Spleen (tissue), 11 donors: ENCODE measurements around the gene SDC3. TPM values are rescaled to one million over a fixed set of nuclear protein-coding genes. Genes with fewer than 3 reads are reported as not detected.

ENCODE experiments used
- DNase-seq: peaks from one replicate; pipeline ENCODE4 v3.0.0-alpha.2; 2020
- H3K27ac ChIP-seq, 8 donors: fragments of 200-600 bp; sonication (generic) in 7 of 8; 1 replicate in 4 of 8; 2 replicates in 4 of 8; pipeline versions ENCODE4 v1.5.0 to v1.8.0; 2016 to 2021; ENCODE audit warnings: inconsistent platforms in 4 of 8, mild to moderate bottlenecking in 4 of 8, moderate library complexity in 1 of 8
- H3K27me3 ChIP-seq, 7 donors: fragments of 200-600 bp; sonication (generic) in 6 of 7; replicated peaks in 1 of 7; 1 replicate in 4 of 7; 2 replicates in 3 of 7; pipeline versions ENCODE4 v1.5.0 to v1.8.0; 2016 to 2021; ENCODE audit warnings: inconsistent platforms in 3 of 7, mild to moderate bottlenecking in 1 of 7
- H3K36me3 ChIP-seq, 6 donors: fragments of 200-600 bp; sonication (generic) in 5 of 6; 1 replicate in 4 of 6; 2 replicates in 2 of 6; pipeline versions ENCODE4 v1.5.0 to v1.8.0; 2016 to 2021; ENCODE audit warnings: inconsistent platforms in 2 of 6
- H3K4me1 ChIP-seq, 6 donors: fragments of 200-600 bp; sonication (generic) in 5 of 6; 1 replicate in 3 of 6; 2 replicates in 3 of 6; pipeline versions ENCODE4 v1.5.0 to v1.8.0; 2016 to 2021; ENCODE audit warnings: inconsistent platforms in 3 of 6
- H3K4me3 ChIP-seq, 8 donors: fragments of 200-600 bp; sonication (generic) in 7 of 8; 1 replicate in 4 of 8; 2 replicates in 4 of 8; pipeline versions ENCODE4 v1.5.0 to v1.8.0; 2016 to 2021; ENCODE audit warnings: inconsistent platforms in 4 of 8, mild to moderate bottlenecking in 4 of 8, moderate library complexity in 2 of 8
- H3K9me3 ChIP-seq, 8 donors: fragments of 200-600 bp; sonication (generic) in 7 of 8; 1 replicate in 4 of 8; 2 replicates in 4 of 8; pipeline versions ENCODE4 v1.5.0 to v1.8.0; 2016 to 2021; ENCODE audit warnings: inconsistent platforms in 4 of 8
- CTCF ChIP-seq, 11 experiments: fragments of 200-600 bp in 7 of 11; fragments of 450-650 bp in 4 of 11; sonication (generic) in 4 of 11; IDR thresholded peaks in 8 of 11; conservative IDR thresholded peaks in 3 of 11; 1 replicate in 7 of 11; 2 replicates in 4 of 11; pipeline versions ENCODE4 v1.4.0 to v1.8.0; 2016 to 2021; ENCODE audit warnings: antibody characterized with exemption in 11 of 11, inconsistent platforms in 4 of 11, mild to moderate bottlenecking in 1 of 11
- POLR2A ChIP-seq, 3 donors: fragments of 450-650 bp; IDR thresholded peaks; one replicate each; pipeline ENCODE4 v1.5.1; 2017; ENCODE audit warnings: antibody characterized with exemption in 3 of 3, mild to moderate bottlenecking in 1 of 3
- POLR2AphosphoS5 ChIP-seq, 3 donors: sonication (generic); formaldehyde crosslinking; IDR thresholded peaks; one replicate each; pipeline ENCODE4 v1.5.1; 2017; ENCODE audit warnings: antibody characterized with exemption in 3 of 3
- WGBS, 5 donors: extraction: QIAGEN DNeasy Blood & Tissue Kit in 3 of 5; methylation state at CpG; one replicate each; pipeline versions ENCODE4 v1.1.5 to v1.1.7; 2013 to 2018; 5-methylcytosine and 5-hydroxymethylcytosine counted together
- intact Hi-C: fragments of 100-400 bp; cut with DNase I; formaldehyde crosslinking; loops from one replicate; pipeline ENCODE4 v1.15.0; 2023; ENCODE audit warnings: low total_unique reads
- polyA plus RNA-seq, 3 donors: library from polyadenylated mRNA; stranded (reverse); fragments of 200-250 nt; gene quantifications; one replicate each; pipeline ENCODE4 v1.2.1, GENCODE V29; 2013
- total RNA-seq, 7 donors: library from RNA; depleted of rRNA in 3 of 7; stranded (reverse); fragments of >200 nt in 3 of 7; fragmentation: NEBNext Ultra II Directional in 4 of 7; extraction: Animal tissue kit (Norgen Biotek cat#: 25700) in 4 of 7; gene quantifications; one replicate each; pipeline versions ENCODE4 v1.1.0 to v1.2.1, GENCODE V29; 2016 to 2021
- donor health status: healthy with polysubstance abuse.
- donor health status: DM: no; HTN: no; CAD: no; lungs with moderate emphysema.
- donor health status: DM: no; HTN: no; CAD: no.
- donor health status: Bipolar disorder and iron deficiency.
- donor health status: healthy.
- donor health status: DM: no; HTN: no; CAD: no.
- donor health status: DM: yes; HTN: yes; CAD: no.

Gene SDC3
- total and polyA plus RNA-seq, 10 donors = 8.0 to 347 (median 159) TPM

GRCh38 chr1:30916296-30916695, 7.7 kb upstream of the SDC3 start:
- peak; percentile 39 for DNase-seq
- Histone ChIP-seq H3K27ac (peak overlapping the region in 3 of 8 donors; percentile 32 to 81 (median 77)), H3K9me3 (no peaks in the 10 kb centered on the region), H3K27me3 (peaks cover 0 to under 1% (median 0%) of the 10 kb centered on the region in 7 donors), H3K4me3 (no peak overlapping the region), H3K36me3 (no peaks in the 10 kb centered on the region), H3K4me1 (peaks cover 0 to 39% (median 12%) of the 10 kb centered on the region in 6 donors)
- intact Hi-C loops = loop anchor here (10.0 kb wide), 1 partner anchor 191 kb away; the partner anchor contains the start of gene MATN1
- TF ChIP-seq POLR2A (IDR thresholded peaks at IDR 0.05) (no peak), POLR2AphosphoS5 (IDR thresholded peaks at IDR 0.05) (no peak), CTCF (IDR thresholded peaks at IDR 0.05 in 8 of 11, conservative IDR thresholded peaks at IDR 0.05 in 3 of 11) (no peak)
- WGBS, 5 donors = 76 to 89% (median 86%) methylated on average over 11 to 12 of the region's 12 CpGs

- WGBS, 5 donors = 88 to 96% (median 93%) methylated on average over 13 of the region's 13 CpGs
- DNase-seq = peak; percentile 70
- H3K27ac ChIP-seq = peak overlapping the region in 3 of 8 donors; percentile 25 to 81 (median 77)
- no peaks in the 10 kb centered on the region for H3K36me3 ChIP-seq
- no peak overlapping the region for H3K4me3 ChIP-seq
- intact Hi-C loops = loop anchor here (10.0 kb wide), 1 partner anchor 191 kb away; the partner anchor contains the start of gene MATN1
- H3K9me3 ChIP-seq = no peaks in the 10 kb centered on the region
- peaks cover 0 to 5% (median 0%) of the 10 kb centered on the region in 7 donors for H3K27me3 ChIP-seq
- TF ChIP-seq POLR2AphosphoS5 (IDR thresholded peaks at IDR 0.05) (no peak), POLR2A (IDR thresholded peaks at IDR 0.05) (no peak), CTCF (IDR thresholded peaks at IDR 0.05 in 8 of 11, conservative IDR thresholded peaks at IDR 0.05 in 3 of 11) (no peak)
- peaks cover 0 to 45% (median 17%) of the 10 kb centered on the region in 6 donors for H3K4me1 ChIP-seq
Measured at GRCh38 chr1:30915491-30916230, 7.1 kb upstream of the SDC3 start.

GRCh38 chr1:30914931-30915330, 6.4 kb upstream of the SDC3 start:
- Histone ChIP-seq H3K27me3 (peaks cover 0 to 9% (median 0%) of the 10 kb centered on the region in 7 donors), H3K36me3 (no peaks in the 10 kb centered on the region), H3K4me3 (no peak overlapping the region), H3K9me3 (no peaks in the 10 kb centered on the region), H3K27ac (peak overlapping the region in 2 of 8 donors; percentile 77 to 81), H3K4me1 (peaks cover 0 to 52% (median 23%) of the 10 kb centered on the region in 6 donors)
- intact Hi-C loops = loop anchor here (5.0 to 10.0 kb wide), 3 partner anchors 113 to 190 kb away; partner anchors contain the start of gene MATN1
- TF ChIP-seq POLR2AphosphoS5 (IDR thresholded peaks at IDR 0.05) = no peak
- TF ChIP-seq CTCF (IDR thresholded peaks at IDR 0.05 in 8 of 11, conservative IDR thresholded peaks at IDR 0.05 in 3 of 11) = no peak
- no peak for TF ChIP-seq POLR2A (IDR thresholded peaks at IDR 0.05)
- 74 to 88% (median 79%) methylated on average over 4 of the region's 4 CpGs for WGBS, 5 donors
- peak; percentile 46 for DNase-seq

- 79 to 100% (median 88%) methylated on average over 3 of the region's 3 CpGs for WGBS, 5 donors
- Histone ChIP-seq H3K4me1 (peaks cover 2 to 53% (median 27%) of the 10 kb centered on the region in 6 donors), H3K27me3 (peaks cover 0 to 11% (median 0%) of the 10 kb centered on the region in 7 donors), H3K36me3 (no peaks in the 10 kb centered on the region), H3K4me3 (no peak overlapping the region), H3K9me3 (no peaks in the 10 kb centered on the region), H3K27ac (peak overlapping the region in 4 of 8 donors; percentile 63 to 81 (median 75))
- TF ChIP-seq POLR2AphosphoS5 (IDR thresholded peaks at IDR 0.05) (no peak), CTCF (IDR thresholded peaks at IDR 0.05 in 8 of 11, conservative IDR thresholded peaks at IDR 0.05 in 3 of 11) (no peak)
- no peak for DNase-seq
- intact Hi-C loops = loop anchor here (5.0 to 10.0 kb wide), 3 partner anchors 112 to 190 kb away; partner anchors contain the start of gene MATN1
Measured at GRCh38 chr1:30914587-30914922, 6.0 kb upstream of the SDC3 start.
